MM.1S (cell line): ENCODE data around the gene TMEM143.

Experiments used
- DNase-seq: peaks from one replicate; pipeline ENCODE4 v3.0.0-alpha.2; 2015
- H2AFZ ChIP-seq: fragments of 300-600 bp; sonication (generic); 2 replicates; pipeline ENCODE4 v1.6.0; 2016; ENCODE audit warnings: antibody characterized with exemption, low read length
- H3F3A ChIP-seq: fragments of 300-600 bp; sonication (generic); 2 replicates; pipeline ENCODE4 v1.6.1; 2016; ENCODE audit warnings: mild to moderate bottlenecking, antibody characterized with exemption, low read length, moderate library complexity, mixed read lengths; ENCODE audit not compliant: insufficient read depth
- H3K27ac ChIP-seq: fragments of 300-600 bp; sonication (generic); 2 replicates; pipeline ENCODE4 v1.5.1; 2016; ENCODE audit warnings: mild to moderate bottlenecking, low read length
- H3K27me3 ChIP-seq: fragments of 300-600 bp; sonication (generic); replicated peaks from 2 replicates; pipeline ENCODE4 v1.6.0; 2016; ENCODE audit warnings: low read length; ENCODE audit not compliant: insufficient read depth
- H3K36me3 ChIP-seq: fragments of 300-600 bp; sonication (generic); replicated peaks from 2 replicates; pipeline ENCODE4 v1.6.1; 2016; ENCODE audit warnings: mild to moderate bottlenecking, low read length, mixed read lengths; ENCODE audit not compliant: insufficient read depth
- H3K4me1 ChIP-seq: fragments of 300-600 bp; sonication (generic); 2 replicates; pipeline ENCODE4 v1.6.1; 2016; ENCODE audit warnings: low read length, mixed read lengths
- H3K4me2 ChIP-seq: fragments of 300-600 bp; sonication (generic); 2 replicates; pipeline ENCODE4 v1.6.0; 2016; ENCODE audit warnings: low read depth, low read length
- H3K4me3 ChIP-seq: fragments of 300-600 bp; sonication (generic); 2 replicates; pipeline ENCODE4 v1.5.1; 2016; ENCODE audit warnings: low read length, mixed read lengths
- H3K79me2 ChIP-seq: fragments of 300-600 bp; sonication (generic); 2 replicates; pipeline ENCODE4 v1.6.1; 2016; ENCODE audit warnings: mixed run types, low read length, mixed read lengths
- H3K9ac ChIP-seq: fragments of 300-600 bp; sonication (generic); 2 replicates; pipeline ENCODE4 v1.6.1; 2016; ENCODE audit warnings: low read length, mixed read lengths
- H3K9me2 ChIP-seq: fragments of 300-600 bp; sonication (generic); replicated peaks from 2 replicates; pipeline ENCODE4 v1.6.1; 2016; ENCODE audit warnings: mild to moderate bottlenecking, low read length, mixed read lengths; ENCODE audit not compliant: insufficient read depth
- H3K9me3 ChIP-seq: fragments of 300-600 bp; sonication (generic); replicated peaks from 2 replicates; pipeline ENCODE4 v1.6.1; 2016; ENCODE audit warnings: mild to moderate bottlenecking, low read length, mixed read lengths; ENCODE audit not compliant: insufficient read depth
- H4K20me1 ChIP-seq: fragments of 300-600 bp; sonication (generic); 2 replicates; pipeline ENCODE4 v1.6.1; 2016; ENCODE audit warnings: mild to moderate bottlenecking, low read length, moderate library complexity, mixed read lengths; ENCODE audit not compliant: insufficient read depth
- EZH2 ChIP-seq: fragments of 300-600 bp; sonication (generic); optimal IDR thresholded peaks from 2 replicates; pipeline ENCODE3; 2017; ENCODE audit warnings: low read depth, mild to moderate bottlenecking, antibody characterized with exemption, low read length, mixed read lengths
- EZH2phosphoT487 ChIP-seq: fragments of 300-600 bp; sonication (generic); IDR thresholded peaks from 2 replicates; pipeline ENCODE4 v1.6.1; 2018; ENCODE audit warnings: antibody characterized with exemption, low read length
- TF ChIP-seq, protein P1 (sequence below): fragments of 300-600 bp; sonication (generic); IDR thresholded peaks from 2 replicates; pipeline ENCODE4 v1.5.1; 2016; ENCODE audit warnings: antibody characterized with exemption, low read length, mixed read lengths

Gene TMEM143

DNA sequence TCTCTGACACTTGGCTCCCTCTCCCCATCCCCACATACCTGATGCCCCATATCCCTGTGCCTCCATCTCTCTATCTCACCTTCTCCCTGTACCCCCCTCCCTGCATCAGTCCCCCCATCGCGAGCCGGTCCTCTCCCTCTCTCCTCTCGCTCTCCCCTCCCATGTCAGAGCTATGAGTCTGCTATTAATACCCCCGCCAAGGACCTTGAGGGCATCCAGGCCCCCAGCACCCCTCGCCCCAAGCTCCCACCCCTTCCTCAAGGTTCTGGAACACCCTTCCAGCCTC is 31.4 kb upstream of the TMEM143 start:
- H3K4me1 ChIP-seq, result peaks cover 11% of the 10 kb centered on the region
- H4K20me1 ChIP-seq, result no peaks in the 10 kb centered on the region
- peaks cover 20% of the 10 kb centered on the region for H3F3A ChIP-seq
- no peaks in the 10 kb centered on the region for H3K9me2 ChIP-seq
- H3K4me3 ChIP-seq, result no peak overlapping the region
- no peak overlapping the region for H3K9ac ChIP-seq
- no peaks in the 10 kb centered on the region for H3K9me3 ChIP-seq
- H3K36me3 ChIP-seq, result no peaks in the 10 kb centered on the region
- H3K79me2 ChIP-seq, result peaks cover 21% of the 10 kb centered on the region
- DNase-seq, result no peak
- H3K4me2 ChIP-seq, result no peak overlapping the region
- H2AFZ ChIP-seq, result no peak overlapping the region
- peaks cover 51% of the 10 kb centered on the region for H3K27me3 ChIP-seq
- no peak overlapping the region for H3K27ac ChIP-seq
- TF ChIP-seq EZH2phosphoT487 (no peak), EZH2 (no peak)

DNA sequence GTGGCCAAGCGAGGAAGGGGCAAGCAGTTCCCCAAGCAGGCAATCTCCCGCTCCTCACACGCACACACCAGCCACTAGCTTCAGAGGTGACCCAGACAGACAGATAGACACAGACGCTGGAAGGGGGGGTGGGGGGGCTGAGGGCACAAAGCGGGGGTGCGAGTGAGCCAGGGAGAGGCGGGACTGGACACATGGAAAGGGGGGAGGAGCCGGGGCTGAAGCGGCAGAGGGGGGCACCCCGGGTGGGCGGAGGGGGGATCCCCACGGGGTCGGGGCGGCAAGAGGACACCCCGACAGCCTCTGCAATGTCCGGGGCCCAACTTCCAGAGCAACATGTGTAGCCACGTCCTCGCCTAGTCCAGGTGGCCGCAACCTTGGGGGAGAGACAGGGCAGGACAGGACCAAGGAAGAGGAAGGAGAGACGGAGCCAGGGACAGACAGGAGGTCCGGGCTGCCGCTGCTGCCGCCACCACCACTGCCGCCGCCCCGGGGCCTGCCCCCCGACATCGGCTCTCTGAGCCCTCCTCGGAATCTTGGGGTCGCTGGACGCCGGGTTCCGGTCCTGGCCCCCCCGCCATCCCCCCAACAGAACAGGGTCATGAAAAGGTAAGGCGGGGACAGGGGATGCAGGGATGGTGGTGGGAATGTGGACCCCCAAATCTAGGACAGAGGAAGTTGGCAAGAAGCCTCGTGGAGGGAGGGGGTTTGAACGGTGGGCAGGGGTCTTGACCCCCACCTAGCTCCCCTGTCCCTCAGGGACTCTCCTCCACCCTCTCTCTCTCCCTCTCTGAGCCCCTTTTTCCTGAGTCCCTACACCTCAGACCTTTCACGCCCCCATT is 30.8 kb upstream of the TMEM143 start:
- Histone ChIP-seq H2AFZ (no peak overlapping the region), H3K79me2 (peaks cover 26% of the 10 kb centered on the region), H3K9me3 (no peaks in the 10 kb centered on the region), H3K27ac (no peak overlapping the region), H3K9ac (no peak overlapping the region), H3K4me2 (no peak overlapping the region), H3K36me3 (no peaks in the 10 kb centered on the region), H4K20me1 (no peaks in the 10 kb centered on the region), H3K9me2 (no peaks in the 10 kb centered on the region), H3F3A (peaks cover 18% of the 10 kb centered on the region), H3K27me3 (peaks cover 51% of the 10 kb centered on the region), H3K4me3 (no peak overlapping the region), H3K4me1 (peaks cover 9% of the 10 kb centered on the region)
- no peak for DNase-seq
- TF ChIP-seq EZH2phosphoT487 (no peak), EZH2 (no peak)
- TF ChIP-seq, protein P1, sequence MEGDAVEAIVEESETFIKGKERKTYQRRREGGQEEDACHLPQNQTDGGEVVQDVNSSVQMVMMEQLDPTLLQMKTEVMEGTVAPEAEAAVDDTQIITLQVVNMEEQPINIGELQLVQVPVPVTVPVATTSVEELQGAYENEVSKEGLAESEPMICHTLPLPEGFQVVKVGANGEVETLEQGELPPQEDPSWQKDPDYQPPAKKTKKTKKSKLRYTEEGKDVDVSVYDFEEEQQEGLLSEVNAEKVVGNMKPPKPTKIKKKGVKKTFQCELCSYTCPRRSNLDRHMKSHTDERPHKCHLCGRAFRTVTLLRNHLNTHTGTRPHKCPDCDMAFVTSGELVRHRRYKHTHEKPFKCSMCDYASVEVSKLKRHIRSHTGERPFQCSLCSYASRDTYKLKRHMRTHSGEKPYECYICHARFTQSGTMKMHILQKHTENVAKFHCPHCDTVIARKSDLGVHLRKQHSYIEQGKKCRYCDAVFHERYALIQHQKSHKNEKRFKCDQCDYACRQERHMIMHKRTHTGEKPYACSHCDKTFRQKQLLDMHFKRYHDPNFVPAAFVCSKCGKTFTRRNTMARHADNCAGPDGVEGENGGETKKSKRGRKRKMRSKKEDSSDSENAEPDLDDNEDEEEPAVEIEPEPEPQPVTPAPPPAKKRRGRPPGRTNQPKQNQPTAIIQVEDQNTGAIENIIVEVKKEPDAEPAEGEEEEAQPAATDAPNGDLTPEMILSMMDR, result no peak

DNA sequence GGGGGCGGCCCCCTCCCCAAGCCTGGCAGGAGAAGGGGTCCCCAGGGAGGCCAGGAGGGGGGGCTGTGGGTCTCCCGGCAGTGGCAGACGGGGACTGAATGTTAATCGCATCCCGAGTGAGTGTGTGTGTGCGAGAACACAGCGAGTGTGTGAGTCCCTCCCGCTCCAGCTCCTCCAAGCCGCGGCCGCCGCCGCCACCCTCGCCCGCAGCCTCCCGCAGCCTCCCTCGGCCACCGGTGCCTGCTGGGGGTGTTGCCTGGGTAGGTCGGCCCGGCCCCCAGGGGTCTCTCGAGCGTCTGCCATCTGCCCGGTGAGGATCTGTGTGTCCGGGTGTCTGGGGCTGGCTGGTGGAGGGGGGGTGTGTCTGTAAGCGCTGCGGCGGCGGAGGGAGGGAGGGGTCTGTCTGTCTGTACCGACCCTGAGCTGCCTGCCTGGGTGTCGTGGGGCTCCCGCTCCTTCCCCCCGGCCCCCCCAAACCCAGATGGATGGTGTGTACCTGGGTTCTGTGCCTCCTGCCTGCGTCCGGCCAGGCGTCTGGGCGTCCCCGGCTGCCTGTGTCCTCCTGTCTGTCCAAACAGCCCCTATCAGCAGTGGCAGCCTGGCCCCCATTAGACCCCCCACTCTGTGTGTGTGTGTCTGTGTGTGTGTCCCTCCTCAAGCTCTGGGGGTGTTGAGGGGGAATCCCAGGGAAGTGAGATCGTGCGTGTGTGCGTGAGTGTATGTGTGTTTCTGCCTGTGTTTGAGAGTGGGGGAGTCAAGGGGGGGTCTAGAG is 30.0 kb upstream of the TMEM143 start, which contains the start of gene GRIN2D:
GRIN2D (plus strand) TSS at position 110 of the 772 bp plus-strand sequence. CDS start 4,725 bp downstream, outside the sequence.
- peaks cover 17% of the 10 kb centered on the region for H3K4me1 ChIP-seq
- no peak for DNase-seq

More for the DNA sequence above, 30.0 kb upstream of the TMEM143 start, which contains the start of gene GRIN2D:
- Histone ChIP-seq H2AFZ (no peak within 1 kb of the TSS), H3F3A (peaks cover 17% of the 10 kb centered on the region), H3K4me3 (no peak within 1 kb of the TSS), H3K36me3 (no peaks in the 10 kb centered on the region), H4K20me1 (no peaks in the 10 kb centered on the region), H3K79me2 (peaks cover 34% of the 10 kb centered on the region), H3K4me2 (no peak within 1 kb of the TSS), H3K27ac (no peak within 1 kb of the TSS), H3K9me2 (no peaks in the 10 kb centered on the region), H3K27me3 (peaks cover 51% of the 10 kb centered on the region), H3K9ac (no peak within 1 kb of the TSS), H3K9me3 (no peaks in the 10 kb centered on the region)
- TF ChIP-seq, protein P1, result no peak
- TF ChIP-seq EZH2phosphoT487 (no peak; the same call in 1 of the 2 replicates), EZH2 (no peak)
